ENCODE data around the gene GNA15. TPM values are rescaled to one million over a fixed set of nuclear protein-coding genes. Genes with fewer than 3 reads are reported as not detected.

GNA15 gene
- polyA plus RNA-seq, 3 donors: 38.7 to 45.0 (median 41.3) TPM

DNA sequence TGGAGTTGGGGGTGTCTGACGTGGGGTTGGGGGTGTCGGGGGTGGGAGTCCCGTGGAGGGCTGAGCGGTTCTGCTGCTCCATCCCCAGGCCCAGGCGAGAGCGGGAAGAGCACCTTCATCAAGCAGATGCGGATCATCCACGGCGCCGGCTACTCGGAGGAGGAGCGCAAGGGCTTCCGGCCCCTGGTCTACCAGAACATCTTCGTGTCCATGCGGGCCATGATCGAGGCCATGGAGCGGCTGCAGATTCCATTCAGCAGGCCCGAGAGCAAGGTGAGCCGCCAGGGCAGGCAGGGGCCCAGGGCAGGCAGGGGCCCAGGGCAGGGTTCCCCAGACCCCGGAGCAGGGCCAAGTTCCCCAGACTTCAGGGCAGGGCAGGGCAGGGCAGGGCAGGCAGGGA lies 12.7 kb downstream of the GNA15 start:
- Histone ChIP-seq H3K79me2 (ENCODE audit: insufficient read depth, low read length) (peaks cover 43% of the 10 kb centered on the region), H3K36me3 (replicated peaks in 1 of 2; ENCODE audit: control insufficient read depth in 1 of 2, insufficient read depth in 2 of 2, low read length in 2 of 2) (peaks cover 49 to 59% of the 10 kb centered on the region in 2 donors), H3K4me2 (replicated peaks; ENCODE audit: extremely low read depth, low read length, poor library complexity, severe bottlenecking) (no peak overlapping the region), H3K27me3 (ENCODE audit: control insufficient read depth in 2 of 2, insufficient read depth in 2 of 2, low read length in 2 of 2) (no peaks in the 10 kb centered on the region), H2AFZ (ENCODE audit: insufficient read depth, low read depth, low read length, poor library complexity, severe bottlenecking) (no peak overlapping the region), H3K9ac (ENCODE audit: insufficient read depth, low read length, poor library complexity, severe bottlenecking) (no peak overlapping the region), H3K4me1 (ENCODE audit: control insufficient read depth in 1 of 2, insufficient read depth in 2 of 2, low read length in 2 of 2) (peaks cover 25 to 30% of the 10 kb centered on the region in 2 donors), H3K4me3 (replicated peaks in 1 of 3; ENCODE audit: low read depth in 2 of 3, low read length in 3 of 3) (no peak overlapping the region), H3K27ac (ENCODE audit: low read depth in 1 of 2, low read length in 2 of 2) (no peak overlapping the region), H4K20me1 (ENCODE audit: insufficient read depth, low read length) (peaks cover 70% of the 10 kb centered on the region), H3K9me3 (replicated peaks in 1 of 2; ENCODE audit: control insufficient read depth in 1 of 2, insufficient read depth in 1 of 2, low read length in 2 of 2) (no peaks in the 10 kb centered on the region)
- intact Hi-C loops (cut with micrococcal nuclease): loop anchor here in 1 of 2 donors (5.0 kb wide), 1 partner anchor 34 kb away; no protein-coding TSS in a partner anchor
- Mint-ChIP-seq H3K4me3 (no peak overlapping the region), H3K27ac (no peak overlapping the region), H3K36me3 (peaks cover 27 to 37% of the 10 kb centered on the region in 2 donors), H3K27me3 (ENCODE audit: low read depth in 3 of 3) (peaks cover 0 to 4% (median 0%) of the 10 kb centered on the region in 3 donors), H3K9me3 (no peaks in the 10 kb centered on the region), H3K4me1 (peaks cover 19% of the 10 kb centered on the region)
- DNase-seq: no peak
- TF ChIP-seq, protein P1, sequence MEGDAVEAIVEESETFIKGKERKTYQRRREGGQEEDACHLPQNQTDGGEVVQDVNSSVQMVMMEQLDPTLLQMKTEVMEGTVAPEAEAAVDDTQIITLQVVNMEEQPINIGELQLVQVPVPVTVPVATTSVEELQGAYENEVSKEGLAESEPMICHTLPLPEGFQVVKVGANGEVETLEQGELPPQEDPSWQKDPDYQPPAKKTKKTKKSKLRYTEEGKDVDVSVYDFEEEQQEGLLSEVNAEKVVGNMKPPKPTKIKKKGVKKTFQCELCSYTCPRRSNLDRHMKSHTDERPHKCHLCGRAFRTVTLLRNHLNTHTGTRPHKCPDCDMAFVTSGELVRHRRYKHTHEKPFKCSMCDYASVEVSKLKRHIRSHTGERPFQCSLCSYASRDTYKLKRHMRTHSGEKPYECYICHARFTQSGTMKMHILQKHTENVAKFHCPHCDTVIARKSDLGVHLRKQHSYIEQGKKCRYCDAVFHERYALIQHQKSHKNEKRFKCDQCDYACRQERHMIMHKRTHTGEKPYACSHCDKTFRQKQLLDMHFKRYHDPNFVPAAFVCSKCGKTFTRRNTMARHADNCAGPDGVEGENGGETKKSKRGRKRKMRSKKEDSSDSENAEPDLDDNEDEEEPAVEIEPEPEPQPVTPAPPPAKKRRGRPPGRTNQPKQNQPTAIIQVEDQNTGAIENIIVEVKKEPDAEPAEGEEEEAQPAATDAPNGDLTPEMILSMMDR (IDR thresholded peaks at IDR 0.05): no peak
- 99% methylated on average over 20 of the region's 20 CpGs for WGBS (ENCODE audit: insufficient coverage)

DNA sequence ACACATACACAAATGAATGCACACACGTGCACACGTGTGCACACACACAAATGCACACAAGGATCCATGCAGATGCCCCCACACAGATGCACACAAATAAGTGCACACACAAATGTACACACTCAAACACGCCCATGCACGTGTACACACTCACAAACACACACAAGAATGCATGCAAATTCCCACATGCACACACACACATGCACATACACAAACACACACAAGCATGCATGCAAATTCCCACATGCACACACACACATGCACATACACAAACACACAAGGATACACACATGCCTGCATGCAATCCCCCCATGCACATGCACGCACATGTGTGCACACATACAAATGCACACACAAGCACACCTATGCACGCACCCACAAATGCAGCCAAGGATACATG lies 13.3 kb downstream of the GNA15 start:
- H3K9ac ChIP-seq (ENCODE audit: insufficient read depth, low read length, poor library complexity, severe bottlenecking): no peak overlapping the region
- H3K79me2 ChIP-seq (ENCODE audit: insufficient read depth, low read length): peaks cover 40% of the 10 kb centered on the region
- WGBS (ENCODE audit: insufficient coverage): 97% methylated on average over 6 of the region's 6 CpGs
- Mint-ChIP-seq H3K27me3 (ENCODE audit: low read depth in 3 of 3) (peaks cover 0 to 4% (median 0%) of the 10 kb centered on the region in 3 donors), H3K9me3 (no peaks in the 10 kb centered on the region), H3K4me3 (no peak overlapping the region), H3K36me3 (peaks cover 27 to 37% of the 10 kb centered on the region in 2 donors), H3K4me1 (peaks cover 17% of the 10 kb centered on the region), H3K27ac (no peak overlapping the region)
- no peak overlapping the region for H3K4me2 ChIP-seq (replicated peaks; ENCODE audit: extremely low read depth, low read length, poor library complexity, severe bottlenecking)
- H3K4me1 ChIP-seq (ENCODE audit: control insufficient read depth in 1 of 2, insufficient read depth in 2 of 2, low read length in 2 of 2): peaks cover 20 to 30% of the 10 kb centered on the region in 2 donors
- no peaks in the 10 kb centered on the region for H3K27me3 ChIP-seq (ENCODE audit: control insufficient read depth in 2 of 2, insufficient read depth in 2 of 2, low read length in 2 of 2)
- H4K20me1 ChIP-seq (ENCODE audit: insufficient read depth, low read length): peaks cover 76% of the 10 kb centered on the region
- intact Hi-C loops (cut with micrococcal nuclease): loop anchor here in 1 of 2 donors (5.0 kb wide), 1 partner anchor 33 kb away; no protein-coding TSS in a partner anchor
- peaks cover 50 to 62% of the 10 kb centered on the region in 2 donors for H3K36me3 ChIP-seq (replicated peaks in 1 of 2; ENCODE audit: control insufficient read depth in 1 of 2, insufficient read depth in 2 of 2, low read length in 2 of 2)
- H2AFZ ChIP-seq (ENCODE audit: insufficient read depth, low read depth, low read length, poor library complexity, severe bottlenecking): no peak overlapping the region
- no peaks in the 10 kb centered on the region for H3K9me3 ChIP-seq (replicated peaks in 1 of 2; ENCODE audit: control insufficient read depth in 1 of 2, insufficient read depth in 1 of 2, low read length in 2 of 2)
- DNase-seq: no peak
- TF ChIP-seq, protein P1 (IDR thresholded peaks at IDR 0.05): no peak
- H3K27ac ChIP-seq (ENCODE audit: low read depth in 1 of 2, low read length in 2 of 2): no peak overlapping the region
- H3K4me3 ChIP-seq (replicated peaks in 1 of 3; ENCODE audit: low read depth in 2 of 3, low read length in 3 of 3): no peak overlapping the region
